B cell (primary cell): ENCODE measurements around the gene INHBB. TPM values are rescaled to one million over a fixed set of nuclear protein-coding genes. Genes with fewer than 3 reads are reported as not detected.

Experiments used
- ATAC-seq: fragments of 200-7000 bp; cut with Tn5 transposase; one replicate; pipeline ENCODE4 v1.10.0; 2021; ENCODE audit warnings: low read depth, mild to moderate bottlenecking, moderate number of reproducible peaks, moderate library complexity
- CTCF ChIA-PET: fragments of 350-600 bp; sonication (Branson Sonifier 250); formaldehyde crosslinking; loops from one replicate; lab custom pipeline; 2021; ENCODE audit warnings: antibody characterized with exemption, inconsistent platforms; lab: Charles Lee
- POLR2A ChIA-PET: fragments of 350-600 bp; sonication (Branson Sonifier 250); formaldehyde crosslinking; loops from one replicate; lab custom pipeline; 2021; ENCODE audit warnings: antibody characterized with exemption; lab: Charles Lee
- DNase-seq: peaks from one replicate; pipeline ENCODE4 v3.0.0; 2013
- H2AFZ ChIP-seq: 2 replicates; pipeline ENCODE4 v1.6.1; 2012; ENCODE audit warnings: mild to moderate bottlenecking, low read depth, low read length; ENCODE audit not compliant: insufficient read depth, poor library complexity, severe bottlenecking
- H3K27ac ChIP-seq, 2 donors: 1 replicate in 1 of 2; 2 replicates in 1 of 2; pipeline ENCODE4 v1.5.1; 2012 to 2013; ENCODE audit warnings: low read length in 2 of 2, mild to moderate bottlenecking in 2 of 2, moderate library complexity in 1 of 2
- H3K27me3 ChIP-seq, 4 experiments: fragments of 200-600 bp in 1 of 4; sonication (generic) in 1 of 4; replicated peaks in 1 of 4; 1 replicate in 2 of 4; 2 replicates in 2 of 4; pipeline versions ENCODE4 v1.6.1 to v1.7.0; 2013 to 2016; ENCODE audit warnings: low read length in 3 of 4, mild to moderate bottlenecking in 2 of 4, mixed read lengths in 1 of 4, moderate library complexity in 1 of 4; ENCODE audit not compliant: insufficient read depth in 4 of 4, control insufficient read depth in 3 of 4; ENCODE audit errors: control extremely low read depth in 1 of 4
- H3K36me3 ChIP-seq, 2 experiments: replicated peaks in 1 of 2; 1 replicate in 1 of 2; 2 replicates in 1 of 2; pipeline versions ENCODE4 v1.6.1 to v1.7.1; 2013; ENCODE audit warnings: low read length in 1 of 2; ENCODE audit not compliant: insufficient read depth in 2 of 2, control insufficient read depth in 1 of 2; ENCODE audit errors: control extremely low read depth in 1 of 2, extremely low read depth in 1 of 2
- H3K4me1 ChIP-seq, 2 donors: fragments of 200-600 bp in 1 of 2; sonication (generic) in 1 of 2; 1 replicate in 1 of 2; 2 replicates in 1 of 2; pipeline versions ENCODE4 v1.5.1 to v1.6.1; 2013 to 2017; ENCODE audit warnings: low read length in 2 of 2; ENCODE audit not compliant: control insufficient read depth in 2 of 2, insufficient read depth in 2 of 2
- H3K4me2 ChIP-seq: replicated peaks from 2 replicates; pipeline ENCODE3; 2012; ENCODE audit warnings: mild to moderate bottlenecking, low read depth, low read length; ENCODE audit not compliant: poor library complexity, severe bottlenecking
- H3K4me3 ChIP-seq, 5 experiments: fragments of 200-600 bp in 1 of 5; sonication (generic) in 1 of 5; 1 replicate in 3 of 5; 2 replicates in 2 of 5; pipeline versions ENCODE4 v1.5.1 to v1.7.0; 2011 to 2016; ENCODE audit warnings: low read length in 4 of 5, mild to moderate bottlenecking in 4 of 5, low read depth in 2 of 5, control low read depth in 1 of 5, moderate library complexity in 1 of 5; ENCODE audit not compliant: insufficient read depth in 1 of 5; ENCODE audit errors: control extremely low read depth in 1 of 5, extremely low read depth in 1 of 5
- H3K79me2 ChIP-seq: fragments of 200-600 bp; sonication (generic); one replicate; pipeline ENCODE4 v1.6.0; 2016; ENCODE audit warnings: low read length; ENCODE audit not compliant: control insufficient read depth, insufficient read depth
- H3K9ac ChIP-seq: fragments of 200-600 bp; sonication (generic); 2 replicates; pipeline ENCODE4 v1.6.1; 2017; ENCODE audit warnings: mild to moderate bottlenecking, low read length, moderate library complexity
- H3K9me3 ChIP-seq, 3 donors: one replicate each; pipeline versions ENCODE4 v1.6.1 to v1.7.1; 2013; ENCODE audit warnings: low read length in 2 of 3; ENCODE audit not compliant: control insufficient read depth in 2 of 3, insufficient read depth in 1 of 3; ENCODE audit errors: control extremely low read depth in 1 of 3
- H4K20me1 ChIP-seq: 2 replicates; pipeline ENCODE4 v1.6.0; 2012; ENCODE audit warnings: mild to moderate bottlenecking, low read length; ENCODE audit not compliant: insufficient read depth, control insufficient read depth, poor library complexity, severe bottlenecking
- H3K27ac Mint-ChIP-seq: one replicate; pipeline ENCODE4 v1.8.0; 2021; ENCODE audit warnings: mixed read lengths
- H3K27me3 Mint-ChIP-seq: one replicate; pipeline ENCODE4 v1.8.0; 2021; ENCODE audit warnings: mixed read lengths
- H3K4me1 Mint-ChIP-seq: one replicate; pipeline ENCODE4 v1.8.0; 2021; ENCODE audit warnings: mixed read lengths
- H3K4me3 Mint-ChIP-seq: one replicate; pipeline ENCODE4 v1.8.0; 2021; ENCODE audit warnings: mixed read lengths
- H3K9me3 Mint-ChIP-seq: one replicate; pipeline ENCODE4 v1.8.0; 2022; ENCODE audit warnings: mixed read lengths; ENCODE audit not compliant: insufficient read depth
- CTCF ChIP-seq: fragments of 200-600 bp; IDR thresholded peaks from one replicate; pipeline ENCODE4 v1.8.0; 2022; ENCODE audit warnings: antibody characterized with exemption, mild to moderate bottlenecking
- EZH2 ChIP-seq: IDR thresholded peaks from 2 replicates; pipeline ENCODE4 v1.6.1; 2012; ENCODE audit warnings: borderline replicate concordance, low read depth, mild to moderate bottlenecking, moderate library complexity, low read length; ENCODE audit not compliant: insufficient read depth, poor library complexity, severe bottlenecking
- WGBS: methylation state at CpG from one replicate; pipeline ENCODE4 v1.1.5; 2013; ENCODE audit warnings: missing lambda C conversion rate; ENCODE audit not compliant: insufficient coverage; 5-methylcytosine and 5-hydroxymethylcytosine counted together
- intact Hi-C: fragments of 100-400 bp; cut with micrococcal nuclease; formaldehyde crosslinking; loops from one replicate; pipeline ENCODE4 v1.10.0; 2022
- polyA plus RNA-seq: library from polyadenylated mRNA; depleted of rRNA; stranded (reverse); fragments of >200 nt; gene quantifications from 2 replicates; pipeline ENCODE4 v1.2.3, GENCODE V29; 2012
- total RNA-seq, 2 donors: library from RNA; stranded (reverse); fragments of 120-200 nt in 1 of 2; gene quantifications; 1 replicate in 1 of 2; 2 replicates in 1 of 2; pipeline versions ENCODE4 v1.2.3 to v1.2.4, GENCODE V29; 2013 to 2022

INHBB gene
- total and polyA plus RNA-seq, 2 donors (not counting 1 experiment from before 2014, with no cell fraction given): 0.03 TPM; not detected in 1

DNA sequence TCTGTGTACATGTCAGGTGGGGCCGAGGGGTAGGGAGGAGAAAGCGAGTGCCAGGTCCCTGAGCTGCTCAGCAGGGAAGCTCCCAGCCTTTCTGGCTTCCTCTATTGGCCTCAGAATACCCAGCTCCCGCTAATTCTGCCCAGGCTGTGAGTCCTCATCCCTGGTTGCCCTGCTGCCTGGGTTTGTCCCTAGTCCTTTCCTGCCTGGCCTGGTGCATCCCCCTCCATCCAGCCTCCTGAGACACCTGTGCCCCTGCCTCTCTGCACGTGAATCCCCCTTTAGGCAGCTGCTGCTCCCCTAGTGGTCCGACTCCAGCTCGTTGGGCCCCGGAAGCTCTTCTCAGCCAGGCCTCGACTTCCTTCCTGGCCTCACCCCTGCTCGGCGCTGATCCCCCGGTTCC lies 54.6 kb downstream of the INHBB start:
- intact Hi-C loops: no loop called here
- ATAC-seq (no peak), DNase-seq (no peak)
- Histone ChIP-seq H3K9me3 (peaks cover 0 to 3% (median 0%) of the 10 kb centered on the region in 3 donors), H4K20me1 (no peaks in the 10 kb centered on the region), H3K4me3 (no peak overlapping the region), H3K4me1 (no peaks in the 10 kb centered on the region), H3K27me3 (peaks cover 0 to 3% (median 0%) of the 10 kb centered on the region in 4 experiments), H3K9ac (no peak overlapping the region), H2AFZ (no peak overlapping the region), H3K36me3 (no peaks in the 10 kb centered on the region), H3K4me2 (no peak overlapping the region), H3K27ac (no peak overlapping the region), H3K79me2 (no peaks in the 10 kb centered on the region)
- H3K27me3 Mint-ChIP-seq: peaks cover 23% of the 10 kb centered on the region
- TF ChIP-seq CTCF (no peak), EZH2 (no peak)
- H3K9me3 Mint-ChIP-seq: peaks cover 3% of the 10 kb centered on the region
- WGBS: 54% methylated on average over 11 of the region's 11 CpGs
- H3K4me3 Mint-ChIP-seq: no peak overlapping the region
- ChIA-PET POLR2A (no interaction called here), CTCF (no interaction called here)
- no peaks in the 10 kb centered on the region for H3K4me1 Mint-ChIP-seq
- no peak overlapping the region for H3K27ac Mint-ChIP-seq

Other genes with a start within 250 kb of the INHBB start
- 29.6 TPM in 2 replicates for gene TMEM185B, start 122.7 kb upstream of the INHBB start, total RNA-seq
- gene TMEM185B, start 122.7 kb upstream of the INHBB start, polyA plus RNA-seq: 36.4 and 38.7 TPM in 2 replicates
- 35.9 and 36.7 TPM in 2 replicates for gene RALB, start 93.3 kb upstream of the INHBB start, total RNA-seq
- 19.3 and 31.0 TPM in 2 replicates for gene RALB, start 93.3 kb upstream of the INHBB start, polyA plus RNA-seq